ENCODE results near the gene YIPF3.

DNA sequence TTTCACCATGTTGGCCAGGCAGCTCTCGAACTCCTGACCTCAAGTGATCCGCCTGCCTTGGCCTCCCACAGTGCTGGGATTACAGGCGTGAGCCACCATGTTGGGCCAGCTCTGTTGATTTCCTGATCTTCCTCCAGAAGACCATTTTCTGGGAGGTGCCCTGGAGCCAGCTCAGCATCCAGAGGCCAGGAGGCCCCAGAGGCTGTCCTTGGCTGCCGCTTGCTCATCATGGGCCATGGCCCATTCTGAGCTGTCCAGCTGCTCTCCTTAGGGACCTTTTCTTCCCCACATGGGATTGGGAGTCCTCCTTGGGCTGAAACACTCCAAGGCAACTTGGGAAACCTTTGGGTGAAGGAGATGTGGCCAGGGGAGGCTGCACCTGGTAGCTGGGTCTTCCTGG lies 22.0 kb downstream of the YIPF3 start:
- TF ChIP-seq POLR2AphosphoS5 (IDR thresholded peaks at IDR 0.05; ENCODE audit: borderline replicate concordance, low read depth, low read length): no peak
- TF ChIP-seq EZH2 (IDR thresholded peaks at IDR 0.05): no peak

All from SK-N-MC (cell line).